HG03521 (cell line): ENCODE results near the gene TLL1.

Source experiments
- ATAC-seq: cut with Tn5 transposase; IDR thresholded peaks from one replicate; pipeline ENCODE4 v1.9.1; 2021; ENCODE audit warnings: mild to moderate bottlenecking, moderate library complexity; ENCODE audit not compliant: unreplicated experiment

The TLL1 gene

DNA sequence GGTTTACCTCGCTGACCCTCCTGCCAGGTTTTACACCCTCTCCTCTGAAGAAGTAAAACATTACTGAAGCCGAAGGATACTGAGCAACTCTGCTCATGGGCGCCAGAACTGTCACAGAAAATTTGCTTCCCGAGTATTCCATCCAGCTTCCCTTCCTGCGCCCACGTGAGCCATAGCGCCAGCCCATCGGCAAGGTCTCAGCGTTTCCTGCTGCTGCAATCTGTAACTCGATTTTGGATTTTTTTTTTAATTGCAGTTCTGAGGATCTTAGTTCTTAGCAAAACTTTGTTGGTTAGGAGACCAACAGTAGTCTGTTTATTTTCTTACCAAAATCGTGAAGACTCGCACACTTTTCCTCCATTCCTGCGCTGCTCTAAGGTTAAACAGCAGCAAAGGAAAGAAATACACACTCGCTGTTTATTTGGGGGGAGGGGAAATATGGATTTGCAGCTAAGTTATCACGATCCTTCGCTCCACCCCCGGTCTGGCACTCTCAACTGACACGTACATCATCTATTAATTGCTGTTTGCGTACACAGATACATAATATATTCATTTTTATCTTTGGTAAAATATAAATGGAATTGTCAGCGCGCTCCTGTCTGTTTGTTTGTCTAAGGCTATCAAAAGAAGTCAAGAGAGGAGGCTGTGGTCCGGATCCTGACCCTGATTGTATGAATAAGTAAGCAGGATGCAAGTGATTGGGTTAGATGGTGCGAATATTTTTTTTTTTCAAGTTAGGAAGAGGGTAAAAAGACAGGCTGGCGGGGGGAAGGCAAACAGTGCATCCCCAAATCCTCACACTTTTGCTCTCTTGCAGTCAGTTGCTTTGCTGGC, at the start of gene TLL1:
TSS of gene TLL1 (plus strand) at position 777 of the 837 bp plus-strand sequence. CDS start 668 bp downstream, outside the sequence.
- ATAC-seq: no peak

DNA sequence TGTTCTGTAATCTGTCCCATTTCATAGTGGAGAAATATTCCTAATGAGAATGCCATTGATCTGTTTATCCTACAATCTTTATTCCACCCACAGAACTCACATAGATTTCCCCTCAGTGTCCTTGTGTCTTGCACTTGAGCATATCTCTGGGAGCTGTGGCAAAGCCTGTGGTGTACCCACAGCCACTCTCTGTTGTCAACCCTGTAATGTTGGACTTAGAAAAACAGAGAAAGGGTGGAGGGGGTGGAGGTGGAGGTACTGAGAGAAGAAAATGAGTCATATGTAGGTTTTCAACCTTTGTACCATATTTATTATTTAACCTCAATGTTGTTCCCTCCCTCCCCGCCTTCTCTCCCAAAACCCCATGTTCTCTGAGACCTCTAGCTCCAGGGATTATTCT, 46.9 kb upstream of the TLL1 start:
- ATAC-seq: no peak

DNA sequence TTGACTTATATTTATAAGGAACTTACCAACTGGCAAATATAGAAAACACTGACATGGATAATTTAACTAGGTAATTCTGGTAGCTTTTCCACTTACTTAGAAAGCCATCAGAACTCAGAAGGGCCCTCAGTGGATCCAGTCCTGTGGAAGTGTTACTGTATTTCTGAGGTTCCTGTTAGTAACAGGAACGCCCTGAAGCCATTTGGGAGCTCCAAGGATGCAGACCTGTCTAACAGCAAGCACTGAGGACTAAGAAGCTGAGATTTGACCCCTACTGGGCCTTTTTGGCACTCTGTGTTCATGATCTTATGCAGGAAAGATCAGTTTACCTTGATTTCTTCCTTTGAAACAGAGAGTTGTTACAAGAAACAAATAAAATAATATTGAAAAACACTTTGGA, 46.0 kb upstream of the TLL1 start:
- no peak for ATAC-seq

DNA sequence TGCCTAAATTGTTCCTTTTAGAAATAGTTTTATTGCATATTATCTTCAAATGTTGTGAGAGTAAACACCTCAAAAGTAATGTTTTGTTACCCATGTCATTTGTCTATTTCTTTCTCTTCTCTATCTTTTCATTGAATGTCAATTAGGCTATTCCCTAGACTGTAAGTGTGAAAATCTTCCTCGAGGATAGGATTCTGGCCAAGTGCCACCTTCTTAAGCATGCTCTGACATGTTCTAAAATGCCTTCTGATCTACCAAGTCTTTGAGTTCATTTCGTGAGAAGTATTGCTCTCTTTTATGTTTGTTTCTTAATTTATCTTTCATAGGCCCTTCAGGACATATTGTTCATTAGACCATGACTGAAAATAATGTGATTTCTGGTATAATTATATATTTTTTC, 44.1 kb upstream of the TLL1 start:
- no peak for ATAC-seq

DNA sequence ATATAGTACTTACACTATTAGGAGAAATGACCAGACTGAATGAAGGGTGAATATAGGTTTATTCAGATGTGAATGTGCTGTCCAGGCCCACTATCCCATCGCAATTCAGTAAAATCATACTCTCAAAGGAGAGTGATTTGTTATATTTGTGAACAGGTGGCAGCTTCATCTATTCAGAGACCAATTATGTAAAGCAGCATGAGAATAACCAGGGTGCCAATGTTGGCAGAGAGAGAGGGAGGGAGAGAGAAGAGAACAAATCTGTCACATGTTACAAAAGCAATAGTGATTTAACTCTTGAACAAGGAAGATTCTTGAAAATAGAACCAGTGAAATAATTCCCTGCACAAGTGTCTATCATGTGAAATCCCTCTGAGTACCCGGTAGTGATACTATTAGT, 38.9 kb upstream of the TLL1 start:
- ATAC-seq: no peak

DNA sequence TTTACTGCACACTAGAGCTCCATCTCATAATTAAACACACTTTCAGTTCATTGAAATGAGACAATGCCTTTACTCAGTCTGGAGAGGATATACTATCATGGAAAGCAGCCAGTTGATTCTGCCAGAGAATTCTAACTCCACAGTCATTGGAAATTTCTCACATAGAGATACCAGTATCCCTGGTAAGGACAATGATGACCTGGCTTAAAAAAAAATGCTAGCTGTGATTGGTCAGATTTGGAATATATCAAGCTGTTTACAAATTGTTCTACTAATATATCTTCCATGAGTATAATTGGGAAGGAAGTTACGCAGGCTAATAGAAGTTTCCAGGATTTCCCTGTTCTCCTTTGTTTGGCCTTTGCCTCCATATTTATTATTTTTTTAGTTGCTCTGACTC, 34.5 kb upstream of the TLL1 start:
- no peak for ATAC-seq

DNA sequence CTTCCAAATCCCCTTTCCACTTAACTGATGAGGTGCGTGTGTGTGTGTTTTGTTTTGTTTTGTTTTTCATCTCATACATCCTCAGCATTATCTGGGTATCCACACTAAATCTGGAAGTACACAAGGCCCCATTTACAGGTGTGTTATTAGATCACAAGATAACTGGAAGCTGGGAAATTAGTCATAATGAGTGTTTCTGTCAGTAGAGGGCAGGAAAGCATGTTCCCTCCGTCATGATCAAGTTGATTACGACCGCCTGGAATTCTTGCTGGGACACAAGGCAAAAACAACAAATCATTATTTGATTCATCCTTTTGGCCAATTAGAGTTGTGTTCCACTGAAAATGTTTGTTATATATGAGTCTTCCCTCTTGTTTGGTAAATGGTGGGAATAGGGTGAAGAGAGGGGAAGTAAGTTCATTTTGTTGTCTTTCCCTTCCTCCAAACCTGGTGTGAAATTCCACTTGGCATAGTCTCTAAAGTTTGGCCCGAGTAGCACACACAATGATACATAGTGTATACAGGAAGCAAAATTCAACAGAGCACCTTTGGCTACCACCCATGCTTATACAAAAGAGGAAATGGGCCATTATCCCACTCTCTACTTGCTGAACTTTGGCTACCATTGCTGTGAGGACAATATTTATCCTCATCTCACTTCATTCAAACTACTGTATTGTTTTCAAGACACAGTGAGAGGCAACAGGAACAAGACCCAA, 33.3 kb upstream of the TLL1 start:
- ATAC-seq: no peak

DNA sequence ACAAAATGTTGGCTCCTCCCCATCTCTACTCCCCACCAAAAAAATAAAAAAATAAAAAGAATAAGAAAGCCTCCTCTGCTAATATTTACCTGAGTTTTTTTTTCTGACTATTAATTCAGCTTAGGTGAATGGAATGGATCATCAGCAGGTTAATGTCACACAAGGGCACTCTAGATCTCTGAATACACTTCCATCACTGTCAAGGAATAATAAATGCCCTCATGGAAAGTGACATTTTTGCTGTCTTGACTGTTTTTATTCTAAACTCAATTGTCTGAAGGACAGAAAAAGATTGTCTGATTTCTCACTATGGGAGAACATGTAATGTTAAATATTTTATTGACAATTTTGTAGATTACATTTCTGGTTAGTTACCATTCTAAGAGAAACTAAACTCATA, 30.4 kb upstream of the TLL1 start:
- ATAC-seq: no peak

DNA sequence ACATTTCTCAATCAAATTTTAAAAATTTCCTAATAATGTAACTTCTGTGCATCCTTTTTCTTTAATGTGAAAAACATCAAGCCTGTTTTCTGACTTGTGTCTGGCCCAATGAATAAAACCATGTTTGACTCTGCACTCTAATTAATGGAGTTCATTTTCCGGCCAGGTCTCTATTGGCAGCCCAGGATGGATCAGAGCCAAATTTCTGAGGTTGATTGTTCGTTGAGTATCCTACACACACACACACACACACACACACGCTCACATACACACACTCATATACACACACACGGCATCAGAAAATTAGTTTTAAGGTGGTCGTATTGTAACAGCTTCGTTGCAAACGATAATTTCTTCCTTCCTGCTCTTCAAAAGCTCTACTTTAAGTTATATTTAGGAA, 28.9 kb upstream of the TLL1 start:
- ATAC-seq: no peak

DNA sequence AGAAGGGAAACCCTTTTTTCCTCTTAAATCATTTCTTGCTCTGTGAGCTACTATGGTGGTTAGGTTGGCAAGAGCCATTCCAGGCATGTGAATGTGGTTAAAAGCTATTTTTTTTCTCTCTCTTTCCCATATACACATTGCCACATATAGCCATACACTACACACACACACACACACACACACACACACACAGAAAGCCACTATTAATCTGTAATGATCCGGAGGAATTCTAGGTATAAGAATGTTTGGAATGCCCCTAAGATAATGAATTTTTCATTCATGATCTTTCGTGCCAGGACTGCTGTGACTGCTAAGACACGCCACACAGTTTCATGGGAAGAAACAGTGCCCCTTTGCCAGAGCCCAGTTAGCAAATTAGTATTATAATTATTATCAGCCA, 21.8 kb upstream of the TLL1 start:
- ATAC-seq: no peak

DNA sequence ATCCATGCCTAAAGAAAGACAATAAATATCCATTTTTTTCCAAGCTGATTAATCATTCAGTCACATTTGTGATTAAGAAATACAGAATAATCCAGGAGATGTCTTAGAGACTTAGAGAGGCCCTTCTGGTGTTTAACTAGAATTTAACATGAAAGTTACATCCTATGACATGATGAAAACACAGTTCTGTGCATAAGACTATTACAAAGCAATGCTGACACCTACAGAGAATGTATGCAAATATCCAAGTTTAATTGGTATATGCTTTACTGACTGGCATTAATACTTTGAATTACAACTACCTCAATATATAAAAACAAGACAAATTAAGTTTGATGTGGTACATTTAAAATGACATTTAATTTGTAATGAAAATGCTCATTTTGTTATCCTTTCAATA, 17.8 kb upstream of the TLL1 start:
- no peak for ATAC-seq

DNA sequence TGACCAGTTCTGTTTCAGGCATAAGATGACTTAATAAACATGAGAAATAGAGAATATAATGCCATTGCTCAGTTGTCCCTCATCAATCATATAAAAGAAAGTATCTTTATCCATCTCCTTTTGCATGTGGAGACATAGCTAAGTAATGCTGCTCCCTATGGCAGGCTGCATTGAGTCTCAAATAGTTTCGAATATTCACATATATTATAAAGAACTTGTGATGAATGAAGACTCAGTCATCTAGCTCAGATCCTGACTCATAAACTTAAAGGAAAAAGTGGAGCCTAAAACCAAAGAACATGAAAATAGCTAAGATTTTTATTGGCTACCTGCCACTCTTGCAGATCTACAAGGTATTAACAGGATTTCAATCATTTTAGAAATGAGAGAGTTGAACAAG, 11.7 kb upstream of the TLL1 start:
- no peak for ATAC-seq

DNA sequence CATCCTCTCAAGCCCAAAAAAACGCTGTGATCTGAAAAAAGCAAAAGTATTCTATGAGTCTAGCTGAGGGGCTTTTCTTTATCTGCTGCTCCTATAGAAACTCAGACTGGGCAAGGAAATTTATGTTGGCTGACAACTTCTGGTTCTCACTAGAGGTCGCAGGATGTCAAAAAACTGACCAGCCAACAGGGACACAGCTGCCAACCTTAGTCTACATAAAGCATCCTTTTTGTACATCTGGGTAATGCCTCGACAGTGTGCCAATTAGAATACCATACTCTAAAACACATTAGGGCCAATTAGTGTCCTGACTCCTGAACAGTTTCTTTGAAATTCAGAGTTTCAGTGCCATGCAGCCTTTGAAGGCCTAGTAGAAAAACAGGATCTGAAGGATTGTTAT, 8.8 kb upstream of the TLL1 start:
- no peak for ATAC-seq

DNA sequence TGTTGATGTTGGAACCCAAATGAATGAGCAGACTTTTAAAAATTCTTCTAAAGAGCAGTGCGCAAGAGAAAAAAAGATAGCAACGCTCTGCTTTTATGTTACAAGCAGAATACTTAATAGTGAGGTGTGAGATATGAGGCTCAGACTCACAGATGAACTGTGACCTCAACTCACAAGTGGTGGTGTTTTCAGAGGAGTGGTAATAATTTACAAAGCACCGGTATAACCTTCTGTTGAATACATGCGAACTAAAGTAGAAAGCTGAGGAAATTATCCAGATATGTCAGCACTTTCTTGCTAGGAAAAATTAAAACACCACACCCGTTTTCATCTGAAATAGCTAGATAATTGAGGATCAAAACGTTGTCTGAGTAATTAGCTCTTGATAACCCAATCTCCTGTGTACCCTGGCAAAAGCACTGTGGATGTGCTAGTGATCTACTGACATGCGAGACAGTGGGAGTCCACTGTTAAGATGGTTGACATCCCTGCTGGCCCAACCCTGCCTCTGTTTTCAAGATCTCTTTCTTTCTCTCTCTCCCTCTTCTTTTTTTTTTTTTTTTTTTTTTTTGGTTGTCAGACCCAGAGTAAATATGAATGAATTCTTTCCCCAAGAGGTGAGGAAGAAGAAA, 6.9 kb upstream of the TLL1 start:
- no peak for ATAC-seq

DNA sequence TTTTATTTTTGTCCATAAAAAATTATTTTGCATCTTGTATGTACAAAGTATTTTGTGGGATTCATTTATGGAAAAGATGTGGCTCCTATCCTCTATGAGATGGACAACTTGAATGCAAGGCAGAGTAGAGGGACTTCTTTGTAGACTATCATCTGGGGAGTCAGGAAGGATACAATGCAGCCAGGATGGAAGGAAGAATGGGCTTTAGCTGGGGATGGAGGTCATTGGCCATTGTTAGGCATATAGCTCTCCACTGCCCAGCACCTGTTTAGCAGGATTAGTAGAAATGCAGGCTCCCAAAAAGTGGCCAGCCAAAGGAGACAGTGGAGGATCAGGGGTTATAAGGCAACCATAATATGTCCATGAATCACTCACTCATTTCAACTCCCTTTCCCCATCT, 5.1 kb upstream of the TLL1 start:
- ATAC-seq: no peak

DNA sequence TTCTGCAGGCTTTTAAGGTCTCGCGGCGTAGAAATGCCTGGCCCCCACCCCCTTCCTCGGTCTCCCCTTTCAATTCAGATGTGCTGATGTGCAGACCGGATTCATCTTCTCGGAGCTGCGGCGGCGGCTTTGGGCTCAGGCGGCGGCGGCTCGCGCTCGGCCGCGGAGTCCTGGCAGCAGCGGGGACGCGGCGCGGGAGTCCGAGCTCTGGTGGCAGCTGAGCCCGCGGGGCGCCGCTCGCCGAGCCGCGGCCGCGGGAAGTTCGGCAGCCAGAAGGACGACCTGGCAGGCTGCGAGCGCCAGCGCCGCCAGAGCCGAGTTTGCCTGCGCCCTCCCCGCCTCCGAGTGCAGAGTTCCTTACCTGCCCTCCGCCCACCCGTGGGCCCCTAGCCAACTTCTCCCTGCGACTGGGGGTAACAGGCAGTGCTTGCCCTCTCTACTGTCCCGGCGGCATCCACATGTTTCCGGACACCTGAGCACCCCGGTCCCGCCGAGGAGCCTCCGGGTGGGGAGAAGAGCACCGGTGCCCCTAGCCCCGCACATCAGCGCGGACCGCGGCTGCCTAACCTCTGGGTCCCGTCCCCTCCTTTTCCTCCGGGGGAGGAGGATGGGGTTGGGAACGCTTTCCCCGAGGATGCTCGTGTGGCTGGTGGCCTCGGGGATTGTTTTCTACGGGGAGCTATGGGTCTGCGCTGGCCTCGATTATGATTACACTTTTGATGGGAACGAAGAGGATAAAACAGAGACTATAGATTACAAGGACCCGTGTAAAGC, 448 bp downstream of the TLL1 start:
- no peak for ATAC-seq

DNA sequence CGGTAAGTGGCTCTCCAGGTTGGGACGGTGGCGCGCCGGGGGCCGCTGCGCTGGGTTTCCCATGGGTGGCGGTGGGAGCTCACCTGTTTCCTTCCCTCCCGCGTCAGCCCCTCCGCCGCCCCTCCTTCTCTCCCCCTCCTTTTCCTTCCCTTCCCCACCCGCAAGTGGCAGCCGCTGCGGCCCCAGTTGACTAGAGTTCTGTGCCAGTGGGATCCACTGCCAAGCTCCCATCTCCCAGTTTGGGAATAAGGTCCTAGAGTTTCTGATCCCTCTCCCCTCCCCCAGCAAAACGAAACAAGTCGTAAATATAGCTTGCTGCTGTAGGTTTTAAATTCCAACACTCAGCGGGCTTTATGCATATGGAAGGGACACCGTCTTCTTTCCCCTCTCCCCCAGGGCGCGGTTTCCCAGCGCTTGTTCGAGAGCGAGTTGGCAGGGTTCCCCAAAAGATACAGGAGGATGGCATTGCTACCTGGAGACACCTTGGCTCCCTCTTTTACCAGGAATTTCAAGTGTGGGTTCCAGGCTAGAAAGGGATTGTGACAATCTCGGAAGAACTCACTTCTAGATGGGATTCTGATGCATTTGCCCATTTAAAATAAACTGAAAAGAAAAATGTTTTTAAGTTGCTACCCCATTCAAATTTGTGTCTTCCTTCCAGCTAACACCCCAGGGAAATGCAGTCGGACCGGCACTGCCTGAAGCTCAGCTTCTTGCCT, 1.2 kb downstream of the TLL1 start:
- ATAC-seq: no peak

DNA sequence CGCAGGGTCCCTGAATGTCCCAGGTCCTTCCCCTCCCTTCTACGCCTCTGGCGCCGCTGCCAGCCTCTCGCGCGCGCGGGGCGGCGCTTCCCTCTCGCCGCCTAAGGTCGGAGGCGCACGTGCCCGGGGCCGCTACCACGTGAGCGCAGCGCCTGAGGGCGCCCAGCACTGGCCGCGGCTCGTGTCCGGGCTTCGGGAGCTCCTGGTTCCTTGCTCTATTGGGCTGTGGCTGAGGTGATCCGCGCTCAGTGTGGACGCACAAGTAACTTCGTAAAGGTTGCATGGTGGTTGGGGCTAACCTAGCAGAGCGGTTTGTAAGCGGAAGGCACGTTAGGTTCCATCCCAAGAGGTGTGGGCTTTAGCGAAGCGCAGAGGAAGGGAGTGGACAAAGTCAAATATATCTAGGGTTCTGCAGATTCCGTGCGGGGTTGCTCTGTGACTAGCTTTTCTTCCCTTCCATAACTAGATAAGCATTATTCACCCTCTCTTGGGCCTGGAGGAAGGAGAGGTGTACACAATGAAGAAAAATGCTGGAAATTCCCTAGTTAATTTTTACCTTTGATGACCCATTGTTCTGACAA, 1.8 kb downstream of the TLL1 start:
- ATAC-seq: no peak

DNA sequence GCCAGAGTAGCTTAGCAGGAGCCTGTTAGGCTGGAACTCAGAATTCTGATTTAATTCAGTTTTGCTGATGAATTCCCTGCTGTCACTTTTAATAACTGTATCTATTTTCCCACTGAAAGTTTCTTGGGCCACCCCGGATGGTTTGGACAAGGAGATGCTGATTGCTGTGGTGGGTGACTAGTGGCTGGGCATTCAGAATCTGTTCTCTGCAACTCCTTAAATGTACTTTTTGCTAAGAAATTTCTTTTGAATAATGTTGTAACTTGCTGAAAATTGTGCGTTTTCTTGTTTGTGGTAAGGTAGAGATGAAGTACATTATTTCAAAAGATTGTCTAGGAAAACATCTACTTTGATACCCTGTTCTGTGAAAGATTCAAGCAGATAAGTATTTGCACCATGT, 2.4 kb downstream of the TLL1 start:
- no peak for ATAC-seq

DNA sequence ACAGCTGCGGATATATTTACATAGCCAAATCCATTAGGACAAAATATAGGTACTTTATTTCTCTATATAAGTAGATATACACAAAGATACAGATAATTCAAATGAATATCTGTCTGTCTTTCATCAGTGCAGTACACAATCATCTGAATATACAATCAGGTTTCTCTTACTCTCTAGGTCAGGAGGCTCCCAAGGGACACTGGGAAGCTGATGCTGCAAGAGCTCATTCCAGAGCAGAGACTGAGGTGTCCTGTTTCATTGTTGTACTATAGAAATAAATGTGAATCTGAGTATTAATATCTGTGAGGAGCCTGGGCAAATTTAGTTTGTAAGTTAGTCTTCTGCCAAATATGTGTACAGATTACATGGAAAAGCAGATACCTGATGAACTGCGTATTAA, 4.2 kb downstream of the TLL1 start:
- no peak for ATAC-seq
